Gastroesophageal sphincter (tissue), 3 donors: ENCODE data around the gene NPVF.

Experiments
- EP300 ChIP-seq: sonication (generic); formaldehyde crosslinking; IDR thresholded peaks from one replicate; pipeline ENCODE4 v1.6.1; 2017; ENCODE audit warnings: antibody characterized with exemption, mild to moderate bottlenecking
- POLR2A ChIP-seq, 2 donors: fragments of 450-650 bp; IDR thresholded peaks; one replicate each; pipeline ENCODE4 v1.6.1; 2017; ENCODE audit warnings: antibody characterized with exemption in 2 of 2, mild to moderate bottlenecking in 2 of 2, moderate library complexity in 1 of 2
- POLR2AphosphoS5 ChIP-seq: sonication (generic); formaldehyde crosslinking; IDR thresholded peaks from one replicate; pipeline ENCODE4 v1.6.1; 2017; ENCODE audit warnings: antibody characterized with exemption
- TF ChIP-seq, protein P1 (sequence below), 4 experiments: fragments of 200-600 bp in 2 of 4; fragments of 450-650 bp in 2 of 4; sonication (generic) in 1 of 4; IDR thresholded peaks; one replicate each; pipeline ENCODE4 v1.5.1; 2017 to 2019; ENCODE audit warnings: antibody characterized with exemption in 4 of 4, mild to moderate bottlenecking in 2 of 4, moderate library complexity in 2 of 4

DNA sequence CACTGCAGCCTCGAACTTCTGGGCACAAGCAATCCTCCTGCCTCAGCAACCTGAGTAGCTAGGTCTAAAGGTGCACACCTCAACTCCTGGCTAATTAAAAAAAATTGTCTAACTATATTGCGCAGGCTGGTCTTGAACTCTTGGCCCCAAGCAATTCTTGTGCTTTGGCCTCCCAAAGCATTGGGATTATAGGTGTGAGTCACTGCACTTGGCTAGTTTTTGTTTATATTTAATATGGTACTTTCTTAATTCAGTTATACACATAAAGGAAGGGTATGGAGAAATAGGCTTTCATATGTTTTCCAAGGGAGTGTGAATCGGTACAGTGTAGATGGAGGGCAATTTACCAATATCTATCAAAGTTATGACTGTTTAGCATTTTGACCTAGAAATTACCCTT lies 20.4 kb downstream of the NPVF start:
- TF ChIP-seq, protein P1, sequence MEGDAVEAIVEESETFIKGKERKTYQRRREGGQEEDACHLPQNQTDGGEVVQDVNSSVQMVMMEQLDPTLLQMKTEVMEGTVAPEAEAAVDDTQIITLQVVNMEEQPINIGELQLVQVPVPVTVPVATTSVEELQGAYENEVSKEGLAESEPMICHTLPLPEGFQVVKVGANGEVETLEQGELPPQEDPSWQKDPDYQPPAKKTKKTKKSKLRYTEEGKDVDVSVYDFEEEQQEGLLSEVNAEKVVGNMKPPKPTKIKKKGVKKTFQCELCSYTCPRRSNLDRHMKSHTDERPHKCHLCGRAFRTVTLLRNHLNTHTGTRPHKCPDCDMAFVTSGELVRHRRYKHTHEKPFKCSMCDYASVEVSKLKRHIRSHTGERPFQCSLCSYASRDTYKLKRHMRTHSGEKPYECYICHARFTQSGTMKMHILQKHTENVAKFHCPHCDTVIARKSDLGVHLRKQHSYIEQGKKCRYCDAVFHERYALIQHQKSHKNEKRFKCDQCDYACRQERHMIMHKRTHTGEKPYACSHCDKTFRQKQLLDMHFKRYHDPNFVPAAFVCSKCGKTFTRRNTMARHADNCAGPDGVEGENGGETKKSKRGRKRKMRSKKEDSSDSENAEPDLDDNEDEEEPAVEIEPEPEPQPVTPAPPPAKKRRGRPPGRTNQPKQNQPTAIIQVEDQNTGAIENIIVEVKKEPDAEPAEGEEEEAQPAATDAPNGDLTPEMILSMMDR (IDR thresholded peaks at IDR 0.05): no peak
- TF ChIP-seq POLR2AphosphoS5 (no peak), POLR2A (IDR thresholded peaks at IDR 0.05) (no peak), EP300 (no peak)
